NCI-H2107 treated with DMSO at 0.1 percent for 48 hours (cell line): Measurements from ENCODE around the gene KIAA1755.
A peak's percentile ranks its signal among the peaks of the same experiment; 100 is the strongest.

Source experiments
- DNase-seq: peaks from one replicate; lab custom pipeline; 2025; ENCODE audit not compliant: unreplicated experiment; lab: John Stamatoyannopoulos, UW

The KIAA1755 gene

GRCh38 chr20:38221119-38221589 lies 39.4 kb downstream of the KIAA1755 start:
- DNase-seq, result peak; percentile 28

GRCh38 chr20:38220587-38221118 lies 39.9 kb downstream of the KIAA1755 start:
- DNase-seq, result no peak

- DNase-seq, result no peak
Observed at GRCh38 chr20:38219006-38219950, 41.3 kb downstream of the KIAA1755 start.

GRCh38 chr20:38218566-38218885 lies 42.0 kb downstream of the KIAA1755 start:
- no peak for DNase-seq

GRCh38 chr20:38217791-38218565 lies 42.6 kb downstream of the KIAA1755 start:
- DNase-seq, result no peak

GRCh38 chr20:38216746-38217595 lies 43.6 kb downstream of the KIAA1755 start:
- DNase-seq, result no peak

- no peak for DNase-seq
Observed at GRCh38 chr20:38216201-38216600, 44.3 kb downstream of the KIAA1755 start.

GRCh38 chr20:38215194-38216182 lies 45.0 kb downstream of the KIAA1755 start:
- DNase-seq, result no peak

- DNase-seq, result no peak
Observed at GRCh38 chr20:38214256-38215193, 46.0 kb downstream of the KIAA1755 start.

- DNase-seq, result no peak
Observed at GRCh38 chr20:38213607-38213940, 47.0 kb downstream of the KIAA1755 start.

GRCh38 chr20:38212806-38213606 lies 47.5 kb downstream of the KIAA1755 start:
- no peak for DNase-seq

GRCh38 chr20:38211200-38212097 lies 49.1 kb downstream of the KIAA1755 start:
- no peak for DNase-seq

GRCh38 chr20:38210741-38211140 lies 49.8 kb downstream of the KIAA1755 start:
- DNase-seq, result no peak

- DNase-seq, result no peak
Observed at GRCh38 chr20:38209736-38210405, 50.7 kb downstream of the KIAA1755 start.

- no peak for DNase-seq
Observed at GRCh38 chr20:38209054-38209675, 51.4 kb downstream of the KIAA1755 start.

GRCh38 chr20:38208523-38208922 lies 52.0 kb downstream of the KIAA1755 start:
- DNase-seq, result no peak
